HG03521 (cell line): Measurements from ENCODE around the gene SPDYE4.

Experiments
- ATAC-seq: cut with Tn5 transposase; IDR thresholded peaks from one replicate; pipeline ENCODE4 v1.9.1; 2021; ENCODE audit warnings: mild to moderate bottlenecking, moderate library complexity; ENCODE audit not compliant: unreplicated experiment

SPDYE4 gene

GRCh38 chr17:8741771-8742170 lies 16.6 kb downstream of the SPDYE4 start:
- no peak for ATAC-seq

GRCh38 chr17:8741366-8741765 lies 17.0 kb downstream of the SPDYE4 start:
- no peak for ATAC-seq

- ATAC-seq = no peak
These were observed 17.9 kb downstream of the SPDYE4 start for GRCh38 chr17:8740486-8740885.

GRCh38 chr17:8739097-8739496 lies 19.2 kb downstream of the SPDYE4 start:
- ATAC-seq = no peak

- no peak for ATAC-seq
These were observed 21.6 kb downstream of the SPDYE4 start for GRCh38 chr17:8736796-8737195.

GRCh38 chr17:8736362-8736761 lies 22.0 kb downstream of the SPDYE4 start:
- no peak for ATAC-seq

GRCh38 chr17:8735336-8735939 lies 22.9 kb downstream of the SPDYE4 start:
- no peak for ATAC-seq

GRCh38 chr17:8734876-8735275 lies 23.5 kb downstream of the SPDYE4 start:
- ATAC-seq = no peak

- no peak for ATAC-seq
These were observed 25.8 kb downstream of the SPDYE4 start for GRCh38 chr17:8732406-8733085.

- ATAC-seq = no peak
These were observed 28.5 kb downstream of the SPDYE4 start for GRCh38 chr17:8729860-8730259.

- ATAC-seq = no peak
These were observed 28.9 kb downstream of the SPDYE4 start for GRCh38 chr17:8729421-8729820.

- no peak for ATAC-seq
These were observed 29.4 kb downstream of the SPDYE4 start for GRCh38 chr17:8728971-8729370.

- ATAC-seq = no peak
These were observed 30.0 kb downstream of the SPDYE4 start for GRCh38 chr17:8728251-8728938.

GRCh38 chr17:8726941-8727555 lies 31.3 kb downstream of the SPDYE4 start:
- ATAC-seq = no peak

- ATAC-seq = no peak
These were observed 32.2 kb downstream of the SPDYE4 start for GRCh38 chr17:8725881-8726876.

GRCh38 chr17:8724451-8724850 lies 33.9 kb downstream of the SPDYE4 start:
- no peak for ATAC-seq

GRCh38 chr17:8720596-8720995 lies 37.8 kb downstream of the SPDYE4 start:
- no peak for ATAC-seq

GRCh38 chr17:8719291-8720246 lies 38.8 kb downstream of the SPDYE4 start:
- no peak for ATAC-seq

- no peak for ATAC-seq
These were observed 40.3 kb downstream of the SPDYE4 start for GRCh38 chr17:8718001-8718563.
